H4 (cell line): ENCODE measurements around the gene EXD3. TPM values are rescaled to one million over a fixed set of nuclear protein-coding genes. Genes with fewer than 3 reads are reported as not detected.
"Not testable (repeated sequence)": the region's sequence is repeated elsewhere in the genome, so short reads cannot be mapped to it uniquely, and the experiment has no call there.

ENCODE experiments used
- DNase-seq: peaks from one replicate; pipeline ENCODE4 v3.0.0-alpha.2; 2015; ENCODE audit warnings: low spot score
- total RNA-seq: library from RNA; depleted of rRNA; stranded (reverse); fragments of >200 nt; shearing (Covaris generic); gene quantifications from 2 replicates; pipeline ENCODE4 v1.2.3, GENCODE V29; 2014

EXD3 gene
- total RNA-seq, 1 experiment from 2014 or later = 2.8 TPM

GRCh38 chr9:137393176-137394150 is 29.5 kb downstream of the EXD3 start:
- DNase-seq = no peak

GRCh38 chr9:137392232-137393007 is 30.5 kb downstream of the EXD3 start:
- no peak for DNase-seq

- DNase-seq = no peak
These were observed 31.6 kb downstream of the EXD3 start for GRCh38 chr9:137391411-137391754.

- no peak for DNase-seq
These were observed 32.2 kb downstream of the EXD3 start for GRCh38 chr9:137390553-137391410.

- no peak for DNase-seq
These were observed 33.6 kb downstream of the EXD3 start for GRCh38 chr9:137389428-137389746.

GRCh38 chr9:137388589-137389427 is 34.2 kb downstream of the EXD3 start:
- no peak for DNase-seq

GRCh38 chr9:137387891-137388560 is 34.9 kb downstream of the EXD3 start:
- no peak for DNase-seq

GRCh38 chr9:137387114-137387890 is 35.7 kb downstream of the EXD3 start:
- no peak for DNase-seq

GRCh38 chr9:137386507-137387113 is 36.4 kb downstream of the EXD3 start:
- not testable (repeated sequence) for DNase-seq

GRCh38 chr9:137385061-137385655 is 37.8 kb downstream of the EXD3 start:
- no peak for DNase-seq

- no peak for DNase-seq
These were observed 38.9 kb downstream of the EXD3 start for GRCh38 chr9:137383784-137384756.

- no peak for DNase-seq
These were observed 39.7 kb downstream of the EXD3 start for GRCh38 chr9:137383081-137383783.

GRCh38 chr9:137382444-137383080 is 40.4 kb downstream of the EXD3 start:
- DNase-seq = no peak

- no peak for DNase-seq
These were observed 41.2 kb downstream of the EXD3 start for GRCh38 chr9:137381501-137382443.

- no peak for DNase-seq
These were observed 42.4 kb downstream of the EXD3 start for GRCh38 chr9:137380606-137381005.
